ENCODE data around the gene NDST1.

DNA sequence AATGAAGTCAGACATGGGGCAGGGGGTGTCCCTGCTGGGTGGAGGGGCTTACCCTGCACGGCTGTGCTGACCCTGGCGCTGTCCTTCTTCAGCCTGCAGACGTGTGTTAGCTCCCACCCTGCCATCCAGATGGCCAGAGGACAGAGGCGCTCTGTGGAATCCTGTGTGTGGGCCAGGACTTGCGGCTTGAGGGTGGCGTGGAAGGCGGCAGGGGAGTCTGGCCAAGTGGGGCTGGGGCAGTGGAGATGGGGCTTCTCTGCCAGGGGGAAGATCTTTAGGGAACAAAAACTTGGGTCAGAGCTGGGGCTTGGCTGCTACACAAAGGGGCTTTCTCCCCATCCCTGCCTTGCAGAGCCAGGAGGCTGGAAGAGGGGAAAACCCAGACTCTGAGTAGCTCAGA is 86.1 kb downstream of the NDST1 start:
- TF ChIP-seq, protein P1, sequence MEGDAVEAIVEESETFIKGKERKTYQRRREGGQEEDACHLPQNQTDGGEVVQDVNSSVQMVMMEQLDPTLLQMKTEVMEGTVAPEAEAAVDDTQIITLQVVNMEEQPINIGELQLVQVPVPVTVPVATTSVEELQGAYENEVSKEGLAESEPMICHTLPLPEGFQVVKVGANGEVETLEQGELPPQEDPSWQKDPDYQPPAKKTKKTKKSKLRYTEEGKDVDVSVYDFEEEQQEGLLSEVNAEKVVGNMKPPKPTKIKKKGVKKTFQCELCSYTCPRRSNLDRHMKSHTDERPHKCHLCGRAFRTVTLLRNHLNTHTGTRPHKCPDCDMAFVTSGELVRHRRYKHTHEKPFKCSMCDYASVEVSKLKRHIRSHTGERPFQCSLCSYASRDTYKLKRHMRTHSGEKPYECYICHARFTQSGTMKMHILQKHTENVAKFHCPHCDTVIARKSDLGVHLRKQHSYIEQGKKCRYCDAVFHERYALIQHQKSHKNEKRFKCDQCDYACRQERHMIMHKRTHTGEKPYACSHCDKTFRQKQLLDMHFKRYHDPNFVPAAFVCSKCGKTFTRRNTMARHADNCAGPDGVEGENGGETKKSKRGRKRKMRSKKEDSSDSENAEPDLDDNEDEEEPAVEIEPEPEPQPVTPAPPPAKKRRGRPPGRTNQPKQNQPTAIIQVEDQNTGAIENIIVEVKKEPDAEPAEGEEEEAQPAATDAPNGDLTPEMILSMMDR (IDR thresholded peaks at IDR 0.05; ENCODE audit: control extremely low read depth in 1 of 3, insufficient read depth in 1 of 3, low read depth in 1 of 3, low read length in 3 of 3), result no peak
- TF ChIP-seq ZNF274 (IDR thresholded peaks at IDR 0.05; ENCODE audit: borderline replicate concordance, extremely low read depth, low read length) (no peak), EZH2 (IDR thresholded peaks at IDR 0.05; ENCODE audit: low read depth, low read length, severe bottlenecking) (no peak), RXRA (IDR thresholded peaks at IDR 0.05; ENCODE audit: insufficient read depth, low read depth, low read length) (no peak), CEBPB (IDR thresholded peaks at IDR 0.05; ENCODE audit: low read depth, low read length) (no peak), PHF8 (conservative IDR thresholded peaks at IDR 0.05; ENCODE audit: low read depth, low read length) (no peak), POLR2A (IDR thresholded peaks at IDR 0.05; ENCODE audit: control extremely low read depth in 1 of 2, low read depth in 2 of 2, low read length in 2 of 2) (no peak), POLR2AphosphoS5 (IDR thresholded peaks at IDR 0.05; ENCODE audit: low read depth, low read length) (no peak), SRF (IDR thresholded peaks at IDR 0.05; ENCODE audit: low read depth, low read length) (no peak), SIN3A (conservative IDR thresholded peaks at IDR 0.05 in 1 of 2, IDR thresholded peaks at IDR 0.05 in 1 of 2; ENCODE audit: low read depth in 1 of 2, low read length in 2 of 2) (no peak), SAP30 (IDR thresholded peaks at IDR 0.05; ENCODE audit: insufficient read depth, insufficient replicate concordance, low read length) (no peak), TBP (IDR thresholded peaks at IDR 0.05; ENCODE audit: low read depth, low read length) (no peak), BACH1 (IDR thresholded peaks at IDR 0.05; ENCODE audit: low read length) (no peak)
